Measurements from ENCODE around the gene PTPRT. TPM values are rescaled to one million over a fixed set of nuclear protein-coding genes. Genes with fewer than 3 reads are reported as not detected.

PTPRT gene
- polyA plus RNA-seq, 10 donors = 0.35 to 1.8 (median 0.64) TPM

GRCh38 chr20:43187476-43188233 is 2.1 kb downstream of the PTPRT start:
- DNase-seq = peak; percentile 60 to 89 (median 81)

- DNase-seq = no peak
These were observed 3.4 kb downstream of the PTPRT start for GRCh38 chr20:43186312-43186711.

- no peak for DNase-seq
These were observed 3.8 kb downstream of the PTPRT start for GRCh38 chr20:43185901-43186300.

- DNase-seq = peak; percentile 73 to 89 (median 81)
These were observed 6.1 kb downstream of the PTPRT start for GRCh38 chr20:43183536-43184070.

- peak; percentile 73 to 91 (median 84) for DNase-seq
These were observed 11.6 kb downstream of the PTPRT start for GRCh38 chr20:43178080-43178479.

GRCh38 chr20:43176726-43177125 is 13.0 kb downstream of the PTPRT start:
- no peak for DNase-seq

- DNase-seq = no peak
These were observed 17.8 kb downstream of the PTPRT start for GRCh38 chr20:43171930-43172329.

- DNase-seq = no peak
These were observed 18.9 kb downstream of the PTPRT start for GRCh38 chr20:43170771-43171170.

- DNase-seq = peak in 2 of 3 donors; percentile 60 to 83
These were observed 22.1 kb downstream of the PTPRT start for GRCh38 chr20:43167615-43168014.

- no peak for DNase-seq
These were observed 22.7 kb downstream of the PTPRT start for GRCh38 chr20:43167021-43167420.

- DNase-seq = no peak
These were observed 24.1 kb downstream of the PTPRT start for GRCh38 chr20:43165611-43166010.

GRCh38 chr20:43164736-43165135 is 25.0 kb downstream of the PTPRT start:
- peak in 2 of 3 donors; percentile 57 to 87 for DNase-seq

GRCh38 chr20:43161716-43162115 is 28.0 kb downstream of the PTPRT start:
- peak in 1 of 3 donors; percentile 62 for DNase-seq

GRCh38 chr20:43160941-43161340 is 28.8 kb downstream of the PTPRT start:
- DNase-seq = peak; percentile 65 to 85 (median 74)

- DNase-seq = no peak
These were observed 29.7 kb downstream of the PTPRT start for GRCh38 chr20:43159994-43160393.

GRCh38 chr20:43155366-43156100 is 34.2 kb downstream of the PTPRT start:
- no peak for DNase-seq

- DNase-seq = peak; percentile 67 to 84 (median 77)
These were observed 37.8 kb downstream of the PTPRT start for GRCh38 chr20:43151901-43152300.

- DNase-seq = no peak
These were observed 38.5 kb downstream of the PTPRT start for GRCh38 chr20:43151256-43151655.

GRCh38 chr20:43140726-43141125 is 49.0 kb downstream of the PTPRT start:
- DNase-seq = peak in 2 of 3 donors; percentile 27 to 39

GRCh38 chr20:43138061-43138770 is 51.5 kb downstream of the PTPRT start:
- no peak for DNase-seq

- no peak for DNase-seq
These were observed 52.5 kb downstream of the PTPRT start for GRCh38 chr20:43137160-43137559.

- peak in 1 of 3 donors; percentile 26 for DNase-seq
These were observed 65.5 kb downstream of the PTPRT start for GRCh38 chr20:43124241-43124640.

Measured in muscle of back (tissue), 11 donors.